SU-DHL-6 (cell line): ENCODE measurements around the gene FAM168B.

ENCODE experiments used
- H2AFZ ChIP-seq: fragments of 200-600 bp; sonication (generic); 2 replicates; pipeline ENCODE4 v1.6.1; 2014; ENCODE audit warnings: low read depth, mild to moderate bottlenecking, moderate library complexity, mixed read lengths, antibody characterized with exemption, low read length; ENCODE audit not compliant: severe bottlenecking
- H3F3A ChIP-seq: fragments of 200-600 bp; shearing (Covaris generic); 2 replicates; pipeline ENCODE4 v1.6.0; 2016; ENCODE audit warnings: antibody characterized with exemption, mild to moderate bottlenecking; ENCODE audit not compliant: insufficient read depth
- H3K27ac ChIP-seq: fragments of 200-600 bp; sonication (generic); 2 replicates; pipeline ENCODE4 v1.5.1; 2016; ENCODE audit warnings: low read depth, mild to moderate bottlenecking, low read length, moderate library complexity, mixed read lengths
- H3K27me3 ChIP-seq: fragments of 200-600 bp; sonication (generic), shearing (Covaris generic); 2 replicates; pipeline ENCODE4 v1.6.0; 2014; ENCODE audit warnings: mild to moderate bottlenecking, low read length
- H3K36me3 ChIP-seq: fragments of 200-600 bp; sonication (generic); 2 replicates; pipeline ENCODE4 v1.6.1; 2014; ENCODE audit warnings: mild to moderate bottlenecking, low read length, mixed read lengths
- H3K4me2 ChIP-seq: fragments of 300-600, 200-600 bp; shearing (Covaris generic), sonication (generic); 2 replicates; pipeline ENCODE4 v1.6.0; 2014; ENCODE audit warnings: low read length, low read depth, mild to moderate bottlenecking; ENCODE audit not compliant: poor library complexity, severe bottlenecking
- H3K4me3 ChIP-seq: fragments of 200-600 bp; sonication (generic); 2 replicates; pipeline ENCODE4 v1.5.1; 2014; ENCODE audit warnings: antibody characterized with exemption, low read length, mild to moderate bottlenecking, mixed read lengths; ENCODE audit not compliant: insufficient read depth, poor library complexity, severe bottlenecking
- H3K79me2 ChIP-seq: fragments of 200-600 bp; sonication (generic); 2 replicates; pipeline ENCODE4 v1.6.1; 2014; ENCODE audit warnings: mild to moderate bottlenecking, low read length, moderate library complexity; ENCODE audit not compliant: insufficient read depth
- H3K9ac ChIP-seq: fragments of 200-600 bp; sonication (generic); 2 replicates; pipeline ENCODE4 v1.7.0; 2014; ENCODE audit warnings: mild to moderate bottlenecking, low read length
- H3K9me2 ChIP-seq: fragments of 200-600 bp; sonication (generic); replicated peaks from 2 replicates; pipeline ENCODE4 v1.6.1; 2014; ENCODE audit warnings: low read length; ENCODE audit not compliant: insufficient read depth
- H3K9me3 ChIP-seq: fragments of 200-600 bp; sonication (generic); 2 replicates; pipeline ENCODE4 v1.6.1; 2014; ENCODE audit warnings: low read length, mixed read lengths; ENCODE audit not compliant: insufficient read depth
- H4K20me1 ChIP-seq: fragments of 200-600 bp; sonication (generic); 2 replicates; pipeline ENCODE4 v1.6.1; 2014; ENCODE audit warnings: low read depth, mild to moderate bottlenecking, antibody characterized with exemption, low read length, moderate library complexity, mixed read lengths
- EZH2phosphoT487 ChIP-seq: fragments of 200-600 bp; sonication (generic), shearing (Covaris generic); conservative IDR thresholded peaks from 2 replicates; pipeline ENCODE4 v1.6.1; 2018; ENCODE audit warnings: mild to moderate bottlenecking, antibody characterized with exemption, low read length, moderate library complexity, mixed read lengths
- TF ChIP-seq, protein P1 (sequence below): fragments of 200-600 bp; sonication (generic); IDR thresholded peaks from one replicate; pipeline ENCODE4 v1.5.1; 2017; ENCODE audit warnings: antibody characterized with exemption, mild to moderate bottlenecking, low read length, moderate library complexity; ENCODE audit not compliant: insufficient read depth, poor library complexity, severe bottlenecking

The FAM168B gene

GRCh38 chr2:131055169-131056065, 37.8 kb downstream of the FAM168B start:
- Histone ChIP-seq H3K9ac (no peak overlapping the region), H4K20me1 (peaks cover 13% of the 10 kb centered on the region), H3K4me2 (no peak overlapping the region), H3K9me3 (no peaks in the 10 kb centered on the region), H3F3A (no peaks in the 10 kb centered on the region), H3K9me2 (no peaks in the 10 kb centered on the region), H2AFZ (no peak overlapping the region), H3K27ac (no peak overlapping the region), H3K79me2 (peaks cover 39% of the 10 kb centered on the region), H3K36me3 (peaks cover 22% of the 10 kb centered on the region; the same call in 1 of the 2 replicates), H3K4me3 (no peak overlapping the region), H3K27me3 (no peaks in the 10 kb centered on the region)
- TF ChIP-seq EZH2phosphoT487 = no peak
- TF ChIP-seq, protein P1, sequence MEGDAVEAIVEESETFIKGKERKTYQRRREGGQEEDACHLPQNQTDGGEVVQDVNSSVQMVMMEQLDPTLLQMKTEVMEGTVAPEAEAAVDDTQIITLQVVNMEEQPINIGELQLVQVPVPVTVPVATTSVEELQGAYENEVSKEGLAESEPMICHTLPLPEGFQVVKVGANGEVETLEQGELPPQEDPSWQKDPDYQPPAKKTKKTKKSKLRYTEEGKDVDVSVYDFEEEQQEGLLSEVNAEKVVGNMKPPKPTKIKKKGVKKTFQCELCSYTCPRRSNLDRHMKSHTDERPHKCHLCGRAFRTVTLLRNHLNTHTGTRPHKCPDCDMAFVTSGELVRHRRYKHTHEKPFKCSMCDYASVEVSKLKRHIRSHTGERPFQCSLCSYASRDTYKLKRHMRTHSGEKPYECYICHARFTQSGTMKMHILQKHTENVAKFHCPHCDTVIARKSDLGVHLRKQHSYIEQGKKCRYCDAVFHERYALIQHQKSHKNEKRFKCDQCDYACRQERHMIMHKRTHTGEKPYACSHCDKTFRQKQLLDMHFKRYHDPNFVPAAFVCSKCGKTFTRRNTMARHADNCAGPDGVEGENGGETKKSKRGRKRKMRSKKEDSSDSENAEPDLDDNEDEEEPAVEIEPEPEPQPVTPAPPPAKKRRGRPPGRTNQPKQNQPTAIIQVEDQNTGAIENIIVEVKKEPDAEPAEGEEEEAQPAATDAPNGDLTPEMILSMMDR = no peak

DNA sequence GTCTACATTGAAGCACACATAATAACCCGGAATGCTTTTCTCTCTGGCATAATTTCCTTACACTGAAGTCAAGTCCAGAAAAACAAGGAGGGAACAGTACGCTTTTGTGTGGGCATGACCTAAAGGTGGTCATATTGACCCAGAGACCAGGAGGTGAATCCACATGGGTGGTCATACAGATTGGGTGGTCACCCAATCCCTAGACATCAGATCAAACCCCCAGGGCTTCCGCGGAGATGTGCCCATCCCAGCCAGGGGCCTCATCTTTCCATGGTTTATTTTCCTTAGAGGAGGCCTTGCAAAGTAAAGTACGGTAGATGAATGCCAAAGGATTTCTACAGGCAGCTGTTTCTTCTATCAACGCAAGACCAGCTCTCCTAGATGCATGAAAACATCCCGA, 38.8 kb downstream of the FAM168B start:
- Histone ChIP-seq H3K4me2 (no peak overlapping the region), H3K4me3 (no peak overlapping the region), H3K9ac (no peak overlapping the region), H3F3A (no peaks in the 10 kb centered on the region), H3K9me3 (no peaks in the 10 kb centered on the region), H3K36me3 (peaks cover 29% of the 10 kb centered on the region; the same call in 1 of the 2 replicates), H2AFZ (no peak overlapping the region), H3K27me3 (no peaks in the 10 kb centered on the region), H3K27ac (no peak overlapping the region), H4K20me1 (peaks cover 16% of the 10 kb centered on the region), H3K9me2 (no peaks in the 10 kb centered on the region), H3K79me2 (peaks cover 30% of the 10 kb centered on the region)
- no peak for TF ChIP-seq EZH2phosphoT487
- TF ChIP-seq, protein P1 = no peak

GRCh38 chr2:131052741-131053263, 40.5 kb downstream of the FAM168B start:
- no peak overlapping the region for H3K9ac ChIP-seq
- H3K9me2 ChIP-seq = no peaks in the 10 kb centered on the region
- H3K4me2 ChIP-seq = no peak overlapping the region
- no peak overlapping the region for H3K4me3 ChIP-seq
- no peaks in the 10 kb centered on the region for H3K9me3 ChIP-seq
- TF ChIP-seq, protein P1 = no peak
- TF ChIP-seq EZH2phosphoT487 = no peak
- no peak overlapping the region for H3K27ac ChIP-seq
- no peaks in the 10 kb centered on the region for H3K27me3 ChIP-seq
- peaks cover 29% of the 10 kb centered on the region; the same call in 1 of the 2 replicates for H3K36me3 ChIP-seq
- peaks cover 14% of the 10 kb centered on the region; the same call in 1 of the 2 replicates for H4K20me1 ChIP-seq
- H2AFZ ChIP-seq = no peak overlapping the region
- H3K79me2 ChIP-seq = peaks cover 13% of the 10 kb centered on the region
- H3F3A ChIP-seq = no peaks in the 10 kb centered on the region
